Umbilical cord (tissue), 2 donors: ENCODE data around the gene TMEM179. TPM values are rescaled to one million over a fixed set of nuclear protein-coding genes. Genes with fewer than 3 reads are reported as not detected.
"Not testable (repeated sequence)": the region's sequence is repeated elsewhere in the genome, so short reads cannot be mapped to it uniquely, and the experiment has no call there.

Experiments
- DNase-seq: peaks from one replicate; pipeline ENCODE4 v3.0.0-alpha.2; 2015; ENCODE audit warnings: low spot score
- total RNA-seq: library from RNA; depleted of rRNA; stranded (reverse); fragments of >200 nt; gene quantifications from one replicate; pipeline ENCODE4 v1.2.3, GENCODE V29; 2014; ENCODE audit warnings: low replicate concordance; ENCODE audit not compliant: insufficient read depth

The TMEM179 gene
- 9.1 TPM for total RNA-seq

- peak; percentile 51 for DNase-seq
Observed at GRCh38 chr14:104604458-104605449, at the start of gene TMEM179. Gene TMEM179 (minus strand): TSS chr14:104604772. CDS start chr14:104604741, 31 bp downstream.

- no peak for DNase-seq
Observed at GRCh38 chr14:104654119-104654518, 49.5 kb upstream of the TMEM179 start.

- DNase-seq: not testable (repeated sequence)
Observed at GRCh38 chr14:104653130-104653920, 48.8 kb upstream of the TMEM179 start.

GRCh38 chr14:104652386-104652785 lies 47.8 kb upstream of the TMEM179 start:
- DNase-seq: no peak

- no peak for DNase-seq
Observed at GRCh38 chr14:104651876-104652260, 47.3 kb upstream of the TMEM179 start.

GRCh38 chr14:104650981-104651875 lies 46.7 kb upstream of the TMEM179 start:
- no peak for DNase-seq

GRCh38 chr14:104650057-104650980 lies 45.7 kb upstream of the TMEM179 start:
- peak; percentile 70 for DNase-seq

- no peak for DNase-seq
Observed at GRCh38 chr14:104647467-104648043, 43.0 kb upstream of the TMEM179 start.

GRCh38 chr14:104644656-104645378 lies 40.2 kb upstream of the TMEM179 start:
- no peak for DNase-seq

- no peak for DNase-seq
Observed at GRCh38 chr14:104644091-104644635, 39.6 kb upstream of the TMEM179 start.

GRCh38 chr14:104643306-104643705 lies 38.7 kb upstream of the TMEM179 start:
- peak; percentile 36 for DNase-seq

- DNase-seq: no peak
Observed at GRCh38 chr14:104642540-104642868, 37.9 kb upstream of the TMEM179 start.

GRCh38 chr14:104641753-104642539 lies 37.4 kb upstream of the TMEM179 start:
- no peak for DNase-seq

GRCh38 chr14:104640681-104641080 lies 36.1 kb upstream of the TMEM179 start:
- no peak for DNase-seq

GRCh38 chr14:104639885-104640548 lies 35.4 kb upstream of the TMEM179 start:
- DNase-seq: peak; percentile 50

GRCh38 chr14:104639471-104639870 lies 34.9 kb upstream of the TMEM179 start:
- DNase-seq: no peak

GRCh38 chr14:104638927-104639450 lies 34.4 kb upstream of the TMEM179 start:
- DNase-seq: no peak
